A549 (cell line): ENCODE data around the gene MAFB. TPM values are rescaled to one million over a fixed set of nuclear protein-coding genes. Genes with fewer than 3 reads are reported as not detected.

Source experiments
- ATAC-seq, 2 experiments: fragments of 200-7000 bp in 1 of 2; fragments of >200 bp in 1 of 2; cut with Nextera tagmentation in 1 of 2; cut with Tn5 transposase in 1 of 2; 3 replicates each; pipeline versions ENCODE4 v1.8.0 to v1.9.1; 2018 to 2020; ENCODE audit warnings: mild to moderate bottlenecking in 1 of 2, moderate library complexity in 1 of 2
- CTCF ChIA-PET: fragments of 300-600 bp; sonication (Branson Sonifier 250); formaldehyde crosslinking; extraction: SDS; loops from one replicate; lab custom pipeline; 2021; ENCODE audit warnings: antibody characterized with exemption, inconsistent platforms; lab: Yijun Ruan, JAX
- POLR2A ChIA-PET: fragments of 350-600 bp; formaldehyde crosslinking; extraction: SDS; loops from one replicate; lab custom pipeline; 2021; ENCODE audit warnings: antibody characterized with exemption, inconsistent platforms; lab: Yijun Ruan, JAX
- DNase-seq, 2 experiments: peaks; one replicate each; pipeline versions ENCODE4 v3.0.0 to v3.0.0-alpha.2; 2011 to 2016; ENCODE audit warnings: low read depth in 1 of 2, low spot score in 1 of 2
- FAIRE-seq: peaks from 2 replicates; lab custom pipeline; 2011; peaks lifted over from hg19 to GRCh38; lab: Jason Lieb, UNC
- H3K27ac ChIP-seq, 2 experiments: fragments of >200 bp; sonication (Bioruptor Twin); formaldehyde crosslinking; 3 replicates each; pipeline ENCODE4 v1.5.1; 2016 to 2017
- H3K4me1 ChIP-seq: fragments of >200 bp; sonication (Bioruptor Twin); formaldehyde crosslinking; 3 replicates; pipeline ENCODE4 v1.6.1; 2016
- H3K4me2 ChIP-seq: fragments of >200 bp; sonication (Bioruptor Twin); formaldehyde crosslinking; 3 replicates; pipeline ENCODE4 v1.6.1; 2016
- H3K4me3 ChIP-seq: fragments of >200 bp; sonication (Bioruptor Twin); formaldehyde crosslinking; 3 replicates; pipeline ENCODE4 v1.5.1; 2016
- H3K9me3 ChIP-seq: fragments of >200 bp; sonication (Bioruptor Twin); formaldehyde crosslinking; 3 replicates; pipeline ENCODE4 v1.6.1; 2016
- CBX2 ChIP-seq: fragments of 200-600 bp; sonication (generic); IDR thresholded peaks from 2 replicates; pipeline ENCODE4 v1.6.1; 2016; ENCODE audit warnings: low read depth, mild to moderate bottlenecking, borderline replicate concordance
- CEBPB ChIP-seq, 2 experiments: fragments of >200 bp in 1 of 2; sonication (Bioruptor Twin) in 1 of 2; formaldehyde crosslinking in 1 of 2; IDR thresholded peaks; 2 replicates each; pipeline ENCODE4 v1.6.1; 2012 to 2016
- CHD2 ChIP-seq: fragments of 150-350 bp; IDR thresholded peaks from 2 replicates; pipeline ENCODE4 v1.6.1; 2014; ENCODE audit warnings: low read length; ENCODE audit not compliant: partially characterized antibody
- CTCF ChIP-seq: fragments of >200 bp; sonication (Bioruptor Twin); formaldehyde crosslinking; IDR thresholded peaks from 3 replicates; pipeline ENCODE4 v1.5.1; 2016
- EHMT2 ChIP-seq: fragments of 200-600 bp; sonication (generic); IDR thresholded peaks from 2 replicates; pipeline ENCODE4 v1.6.1; 2016; ENCODE audit warnings: antibody characterized with exemption, low read depth, mild to moderate bottlenecking, moderate library complexity
- EP300 ChIP-seq, 2 experiments: fragments of >200 bp; sonication (Bioruptor Twin); formaldehyde crosslinking; IDR thresholded peaks; 2 replicates in 1 of 2; 3 replicates in 1 of 2; pipeline ENCODE4 v1.6.1; 2016 to 2017
- FOXS1 ChIP-seq: fragments of 250-450 bp; sonication (Bioruptor Pico); IDR thresholded peaks from 2 replicates; pipeline ENCODE4 v1.5.0; 2020; ENCODE audit warnings: mild to moderate bottlenecking, moderate library complexity
- HES2 ChIP-seq: fragments of >200 bp; sonication (Bioruptor Twin); formaldehyde crosslinking; IDR thresholded peaks from 2 replicates; pipeline ENCODE4 v1.6.1; 2016
- KDM5A ChIP-seq: fragments of 200-600 bp; sonication (generic); IDR thresholded peaks from 2 replicates; pipeline ENCODE4 v1.6.1; 2016; ENCODE audit warnings: antibody characterized with exemption, mild to moderate bottlenecking
- MAFK ChIP-seq: fragments of 450-650 bp; IDR thresholded peaks from 2 replicates; pipeline ENCODE4 v1.6.1; 2014; ENCODE audit not compliant: partially characterized antibody
- MAX ChIP-seq: IDR thresholded peaks from 2 replicates; pipeline ENCODE4 v1.6.1; 2012
- NPAS2 ChIP-seq: fragments of 250-450 bp; sonication (Bioruptor Pico); IDR thresholded peaks from 2 replicates; pipeline ENCODE4 v1.8.0; 2022; ENCODE audit warnings: mild to moderate bottlenecking, moderate library complexity, borderline replicate concordance
- PBX3 ChIP-seq: IDR thresholded peaks from 2 replicates; pipeline ENCODE4 v1.6.1; 2012
- ZSCAN20 ChIP-seq: fragments of 250-450 bp; sonication (Bioruptor Pico); IDR thresholded peaks from 2 replicates; pipeline ENCODE4 v1.8.0; 2022; ENCODE audit warnings: mild to moderate bottlenecking, moderate library complexity
- WGBS: methylation state at CpG from one replicate; pipeline ENCODE4 v1.1.6; 2017; ENCODE audit errors: missing lambda C conversion rate; 5-methylcytosine and 5-hydroxymethylcytosine counted together
- polyA plus RNA-seq, 4 experiments: library from polyadenylated mRNA; depleted of rRNA in 3 of 4; stranded (reverse); fragments of >200 nt; fragmentation: RNase III in 1 of 4; extraction: RNeasy Plus Mini Kit Qiagen cat#74134 plus additional on column Dnase treatment in 1 of 4; gene quantifications; 2 replicates in 3 of 4; 3 replicates in 1 of 4; pipeline ENCODE4 v1.2.3, GENCODE V29; 2011 to 2017
- TF ChIP-seq, protein P1 (sequence below): fragments of 250-450 bp; sonication (Bioruptor Pico); IDR thresholded peaks from 2 replicates; pipeline ENCODE4 v1.5.0; 2021; ENCODE audit warnings: mild to moderate bottlenecking, moderate library complexity, borderline replicate concordance

The MAFB gene
- polyA plus RNA-seq, 2 of the 4 experiments (the other 2 are of a cell fraction), result 0.04 TPM; not detected in 1

DNA sequence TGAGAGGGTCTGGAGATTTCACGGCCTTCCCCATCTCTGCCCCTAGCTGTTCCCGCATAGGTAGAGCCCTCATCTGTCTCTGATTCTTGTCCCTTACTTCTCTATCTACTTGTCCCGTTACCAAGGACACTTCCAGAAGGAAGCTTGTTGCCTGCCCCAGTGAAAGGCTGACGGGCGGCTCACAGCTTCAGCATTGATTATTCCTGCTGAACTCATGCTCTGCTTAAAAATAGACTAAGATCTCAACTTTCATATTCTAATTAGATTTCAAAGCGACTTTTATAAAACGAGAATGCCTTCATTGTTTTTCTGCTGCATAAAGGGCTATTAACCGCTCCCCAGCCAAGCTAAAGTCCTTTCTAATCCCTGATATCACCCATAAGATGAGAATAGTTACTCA is 31.1 kb upstream of the MAFB start:
- no peak overlapping the region for H3K4me2 ChIP-seq
- no peak for DNase-seq
- WGBS, result 25% methylated on average over 8 of the region's 8 CpGs
- no peak for FAIRE-seq
- H3K4me3 ChIP-seq, result no peak overlapping the region
- no peaks in the 10 kb centered on the region for H3K9me3 ChIP-seq
- no peak overlapping the region for H3K27ac ChIP-seq
- ChIA-PET POLR2A (no interaction called here), CTCF (no interaction called here)
- TF ChIP-seq NPAS2 (CRISPR knock-in tag), result no peak
- TF ChIP-seq CHD2, result no peak
- TF ChIP-seq CTCF, result no peak
- TF ChIP-seq KDM5A, result no peak
- TF ChIP-seq, protein P1, sequence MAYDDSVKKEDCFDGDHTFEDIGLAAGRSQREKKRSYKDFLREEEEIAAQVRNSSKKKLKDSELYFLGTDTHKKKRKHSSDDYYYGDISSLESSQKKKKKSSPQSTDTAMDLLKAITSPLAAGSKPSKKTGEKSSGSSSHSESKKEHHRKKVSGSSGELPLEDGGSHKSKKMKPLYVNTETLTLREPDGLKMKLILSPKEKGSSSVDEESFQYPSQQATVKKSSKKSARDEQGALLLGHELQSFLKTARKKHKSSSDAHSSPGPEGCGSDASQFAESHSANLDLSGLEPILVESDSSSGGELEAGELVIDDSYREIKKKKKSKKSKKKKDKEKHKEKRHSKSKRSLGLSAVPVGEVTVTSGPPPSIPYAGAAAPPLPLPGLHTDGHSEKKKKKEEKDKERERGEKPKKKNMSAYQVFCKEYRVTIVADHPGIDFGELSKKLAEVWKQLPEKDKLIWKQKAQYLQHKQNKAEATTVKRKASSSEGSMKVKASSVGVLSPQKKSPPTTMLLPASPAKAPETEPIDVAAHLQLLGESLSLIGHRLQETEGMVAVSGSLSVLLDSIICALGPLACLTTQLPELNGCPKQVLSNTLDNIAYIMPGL (CRISPR knock-in tag), result no peak
- no peak for TF ChIP-seq HES2
- no peaks in the 10 kb centered on the region for H3K4me1 ChIP-seq
- ATAC-seq, result no peak

DNA sequence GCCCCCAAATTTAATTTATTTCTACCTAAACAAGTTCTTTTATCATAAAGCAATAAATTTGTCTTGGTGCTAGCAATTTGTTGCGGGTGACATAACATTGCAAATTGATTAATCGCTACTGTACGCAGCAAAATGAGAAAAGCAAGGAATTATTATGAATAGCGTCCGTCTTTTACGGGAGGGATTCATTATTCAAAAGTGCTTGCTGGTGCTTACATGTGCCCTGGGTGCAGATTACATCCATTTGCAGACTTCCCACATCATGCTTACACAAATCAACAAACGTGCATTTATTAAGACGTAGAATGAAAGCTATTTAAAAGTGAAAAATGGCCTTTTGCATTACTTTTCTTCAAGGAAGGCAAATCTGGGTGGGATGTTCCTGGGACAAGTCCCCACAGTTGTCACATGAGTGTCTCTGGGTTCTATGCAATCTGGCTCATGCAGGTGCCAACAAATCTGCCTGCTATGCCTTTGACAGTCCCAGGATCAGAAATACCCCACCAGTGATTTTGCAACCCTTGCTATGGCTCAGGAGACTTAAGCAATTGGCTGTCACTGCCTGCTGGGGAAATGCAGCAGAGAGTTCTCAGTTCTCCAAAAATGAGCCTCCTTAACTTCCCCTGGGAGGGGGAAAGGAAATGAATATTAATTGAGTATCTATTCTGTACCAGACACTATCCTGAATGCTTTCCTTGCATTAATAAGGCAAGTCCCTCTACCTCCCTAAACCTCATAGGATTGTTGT is 30.1 kb upstream of the MAFB start:
- no peak for ATAC-seq
- 44% methylated on average over 8 of the region's 8 CpGs for WGBS
- CTCF ChIA-PET, result no interaction called here
- no peaks in the 10 kb centered on the region for H3K9me3 ChIP-seq
- TF ChIP-seq PBX3 (no peak), ZSCAN20 (no peak), EP300 (IDR thresholded peaks at IDR 0.05) (no peak), CBX2 (no peak), MAX (no peak), NPAS2 (CRISPR knock-in tag) (no peak), EHMT2 (no peak), FOXS1 (CRISPR knock-in tag) (no peak)
- H3K4me2 ChIP-seq, result no peak overlapping the region
- DNase-seq, result no peak
- FAIRE-seq, result no peak
- no peaks in the 10 kb centered on the region for H3K4me1 ChIP-seq
- no peak overlapping the region for H3K4me3 ChIP-seq
- H3K27ac ChIP-seq, result no peak overlapping the region
- POLR2A ChIA-PET, result no interaction called here

GRCh38 chr20:40718214-40718977 is 29.4 kb upstream of the MAFB start:
- whole genome bisulfite sequencing, result 68% methylated on average over 12 of the region's 12 CpGs
- no peak overlapping the region for H3K4me3 ChIP-seq
- no peak for FAIRE-seq
- POLR2A ChIA-PET, result no interaction called here
- no peaks in the 10 kb centered on the region for H3K9me3 ChIP-seq
- no peak for DNase-seq
- no peak overlapping the region for H3K27ac ChIP-seq
- no peak for ATAC-seq
- H3K4me2 ChIP-seq, result no peak overlapping the region
- TF ChIP-seq MAFK (peak; percentile 47), CEBPB (IDR thresholded peaks at IDR 0.05) (no peak)
- TF ChIP-seq, all 56 proteins: peak for 1
- CTCF ChIA-PET, result no interaction called here
- no peaks in the 10 kb centered on the region for H3K4me1 ChIP-seq
